OCI-LY7 (cell line): ENCODE measurements around the gene SPATA6L. TPM values are rescaled to one million over a fixed set of nuclear protein-coding genes. Genes with fewer than 3 reads are reported as not detected.

Experiments used
- BruUV-seq: library from RNA; stranded (reverse); fragments of 400-500 nt; replicated peaks from 2 replicates; lab custom pipeline; 2021; lab: Mats Ljungman, UMichigan
- CTCF ChIA-PET: fragments of 300-600 bp; sonication (Branson Sonifier 250); formaldehyde crosslinking; loops from one replicate; lab custom pipeline; 2022; ENCODE audit warnings: antibody characterized with exemption; ENCODE audit not compliant: unreplicated experiment; lab: Charles Lee
- POLR2A ChIA-PET: fragments of 300-600 bp; sonication (Branson Sonifier 250); formaldehyde crosslinking; loops from one replicate; lab custom pipeline; 2022; ENCODE audit warnings: antibody characterized with exemption; lab: Charles Lee
- DNase-seq: peaks from one replicate; pipeline ENCODE4 v3.0.0-alpha.2; 2015; ENCODE audit warnings: low spot score
- H2AFZ ChIP-seq: fragments of 200-600 bp; sonication (generic), shearing (Covaris generic); 2 replicates; pipeline ENCODE4 v1.6.1; 2014; ENCODE audit warnings: mild to moderate bottlenecking, antibody characterized with exemption, low read length, moderate library complexity
- H3K27ac ChIP-seq: fragments of 200-600 bp; sonication (generic); 2 replicates; pipeline ENCODE4 v1.5.1; 2014; ENCODE audit warnings: mixed run types, low read depth, mild to moderate bottlenecking, moderate library complexity, low read length, inconsistent platforms; ENCODE audit not compliant: poor library complexity, severe bottlenecking
- H3K36me3 ChIP-seq: fragments of 200-600 bp; sonication (generic); 2 replicates; pipeline ENCODE4 v1.6.1; 2014; ENCODE audit warnings: mild to moderate bottlenecking, antibody characterized with exemption, low read length, moderate library complexity, mixed read lengths; ENCODE audit not compliant: insufficient read depth
- H3K4me1 ChIP-seq: fragments of 200-600 bp; sonication (generic); 2 replicates; pipeline ENCODE4 v1.5.1; 2014; ENCODE audit warnings: mild to moderate bottlenecking, low read length; ENCODE audit not compliant: insufficient read depth, poor library complexity, severe bottlenecking
- H3K4me2 ChIP-seq: fragments of 200-600 bp; sonication (generic); 2 replicates; pipeline ENCODE4 v1.6.1; 2014; ENCODE audit warnings: mild to moderate bottlenecking, low read length
- H3K4me3 ChIP-seq: fragments of 200-600 bp; sonication (generic); 2 replicates; pipeline ENCODE4 v1.5.1; 2014; ENCODE audit warnings: mild to moderate bottlenecking, low read depth, low read length; ENCODE audit not compliant: poor library complexity, severe bottlenecking
- H3K79me2 ChIP-seq: fragments of 200-600 bp; sonication (generic); 2 replicates; pipeline ENCODE4 v1.6.1; 2016; ENCODE audit warnings: low read depth, mild to moderate bottlenecking, low read length, moderate library complexity, mixed read lengths; ENCODE audit not compliant: insufficient read depth
- H3K9me2 ChIP-seq: fragments of 200-600 bp; sonication (generic); 2 replicates; pipeline ENCODE4 v1.6.1; 2016; ENCODE audit warnings: mild to moderate bottlenecking, low read length, mixed read lengths; ENCODE audit not compliant: insufficient read depth
- H3K9me3 ChIP-seq: fragments of 200-600 bp; sonication (generic); 2 replicates; pipeline ENCODE4 v1.6.1; 2014; ENCODE audit warnings: mild to moderate bottlenecking, mixed run types, low read length, mixed read lengths
- H4K20me1 ChIP-seq: fragments of 200-600 bp; sonication (generic); 2 replicates; pipeline ENCODE4 v1.6.1; 2014; ENCODE audit warnings: mild to moderate bottlenecking, antibody characterized with exemption, low read length, moderate library complexity, mixed read lengths; ENCODE audit not compliant: insufficient read depth
- EZH2phosphoT487 ChIP-seq: fragments of 200-600 bp; sonication (generic); IDR thresholded peaks from 2 replicates; pipeline ENCODE4 v1.6.1; 2018; ENCODE audit warnings: low read depth, borderline replicate concordance, mild to moderate bottlenecking, mixed run types, antibody characterized with exemption, low read length, moderate library complexity, mixed read lengths
- intact Hi-C: fragments of 100-400 bp; cut with micrococcal nuclease; formaldehyde crosslinking; loops from one replicate; pipeline ENCODE4 v1.10.0; 2022; ENCODE audit not compliant: unreplicated experiment
- total RNA-seq, 2 experiments: library from RNA; depleted of rRNA in 1 of 2; stranded (reverse); fragments of >200 nt in 1 of 2; shearing (Covaris generic) in 1 of 2; gene quantifications; 2 replicates each; pipeline ENCODE4 v1.2.3, GENCODE V29; 2014 to 2022
- TF ChIP-seq, protein P1 (sequence below): fragments of 200-600 bp; sonication (generic); conservative IDR thresholded peaks from 2 replicates; pipeline ENCODE4 v1.5.1; 2014; ENCODE audit warnings: mild to moderate bottlenecking, antibody characterized with exemption, low read length, moderate library complexity, mixed read lengths

The SPATA6L gene
- total RNA-seq, 2 experiments from 2014 or later, result 0.49 TPM; not detected in 1

DNA sequence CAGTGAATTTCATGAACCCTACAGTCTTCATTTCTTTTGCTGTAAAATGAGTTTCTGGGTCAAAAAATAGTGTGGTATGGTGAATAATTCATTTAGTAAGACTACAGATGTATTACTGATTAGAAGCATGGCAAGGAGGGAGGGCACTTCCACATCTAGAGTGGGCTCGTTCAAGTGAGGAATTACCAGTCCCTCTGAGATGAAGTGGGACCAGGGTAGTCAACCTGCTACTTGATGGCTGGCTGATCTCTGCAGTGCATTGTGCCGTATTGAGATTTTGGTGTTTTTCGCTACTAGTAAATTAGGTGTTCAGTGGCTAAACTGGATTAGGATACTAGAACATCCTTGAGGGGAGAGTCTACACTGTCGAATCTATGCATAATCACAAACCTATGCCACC, 23.9 kb upstream of the SPATA6L start:
- ChIA-PET POLR2A (no interaction called here), CTCF (no interaction called here)
- Histone ChIP-seq H3K4me3 (no peak overlapping the region), H4K20me1 (0 out of 2 replicates have a peak, but pooled peaks cover 3% of the 10 kb centered on the region), H3K36me3 (peaks cover 71% of the 10 kb centered on the region), H3K4me1 (no peaks in the 10 kb centered on the region), H3K4me2 (no peak overlapping the region), H3K9me2 (no peaks in the 10 kb centered on the region), H3K27ac (no peak overlapping the region), H3K9me3 (no peaks in the 10 kb centered on the region), H2AFZ (no peak overlapping the region), H3K79me2 (peaks cover 9% of the 10 kb centered on the region; the same call in 1 of the 2 replicates)
- intact Hi-C loops, result no loop called here
- DNase-seq, result no peak
- BruUV-seq, result no TSS peak
- TF ChIP-seq EZH2phosphoT487, result no peak
- TF ChIP-seq, protein P1, sequence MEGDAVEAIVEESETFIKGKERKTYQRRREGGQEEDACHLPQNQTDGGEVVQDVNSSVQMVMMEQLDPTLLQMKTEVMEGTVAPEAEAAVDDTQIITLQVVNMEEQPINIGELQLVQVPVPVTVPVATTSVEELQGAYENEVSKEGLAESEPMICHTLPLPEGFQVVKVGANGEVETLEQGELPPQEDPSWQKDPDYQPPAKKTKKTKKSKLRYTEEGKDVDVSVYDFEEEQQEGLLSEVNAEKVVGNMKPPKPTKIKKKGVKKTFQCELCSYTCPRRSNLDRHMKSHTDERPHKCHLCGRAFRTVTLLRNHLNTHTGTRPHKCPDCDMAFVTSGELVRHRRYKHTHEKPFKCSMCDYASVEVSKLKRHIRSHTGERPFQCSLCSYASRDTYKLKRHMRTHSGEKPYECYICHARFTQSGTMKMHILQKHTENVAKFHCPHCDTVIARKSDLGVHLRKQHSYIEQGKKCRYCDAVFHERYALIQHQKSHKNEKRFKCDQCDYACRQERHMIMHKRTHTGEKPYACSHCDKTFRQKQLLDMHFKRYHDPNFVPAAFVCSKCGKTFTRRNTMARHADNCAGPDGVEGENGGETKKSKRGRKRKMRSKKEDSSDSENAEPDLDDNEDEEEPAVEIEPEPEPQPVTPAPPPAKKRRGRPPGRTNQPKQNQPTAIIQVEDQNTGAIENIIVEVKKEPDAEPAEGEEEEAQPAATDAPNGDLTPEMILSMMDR, result no peak

DNA sequence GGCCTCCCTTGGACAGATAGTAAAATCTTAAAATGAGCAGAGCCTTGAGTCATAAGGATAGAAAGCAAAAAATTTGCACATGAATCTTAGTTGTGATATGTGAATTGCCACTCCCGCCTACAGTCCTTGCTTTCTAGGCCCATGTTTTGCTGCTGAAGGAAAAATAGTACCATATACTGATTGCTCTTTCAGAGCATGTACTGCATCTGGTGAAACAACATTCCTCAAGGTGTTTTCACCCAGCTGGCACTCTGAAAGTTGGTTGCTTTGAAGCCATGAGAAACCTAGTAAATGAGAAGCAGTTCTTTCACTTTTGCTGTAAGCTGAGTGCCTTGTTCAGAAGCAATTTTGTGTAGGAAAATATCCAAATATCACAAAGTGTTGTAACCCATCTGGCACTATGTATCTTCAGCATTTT, 23.4 kb upstream of the SPATA6L start:
- Histone ChIP-seq H3K4me3 (no peak overlapping the region), H3K9me2 (no peaks in the 10 kb centered on the region), H3K79me2 (peaks cover 9% of the 10 kb centered on the region; the same call in 1 of the 2 replicates), H3K4me1 (no peaks in the 10 kb centered on the region), H3K27ac (no peak overlapping the region), H3K36me3 (peaks cover 71% of the 10 kb centered on the region), H3K4me2 (no peak overlapping the region), H2AFZ (no peak overlapping the region), H4K20me1 (0 out of 2 replicates have a peak, but pooled peaks cover 3% of the 10 kb centered on the region), H3K9me3 (no peaks in the 10 kb centered on the region)
- CTCF ChIA-PET, result no interaction called here
- BruUV-seq, result no TSS peak
- no peak for TF ChIP-seq EZH2phosphoT487
- TF ChIP-seq, protein P1, result no peak
- POLR2A ChIA-PET, result no interaction called here
- DNase-seq, result no peak
- intact Hi-C loops, result no loop called here

DNA sequence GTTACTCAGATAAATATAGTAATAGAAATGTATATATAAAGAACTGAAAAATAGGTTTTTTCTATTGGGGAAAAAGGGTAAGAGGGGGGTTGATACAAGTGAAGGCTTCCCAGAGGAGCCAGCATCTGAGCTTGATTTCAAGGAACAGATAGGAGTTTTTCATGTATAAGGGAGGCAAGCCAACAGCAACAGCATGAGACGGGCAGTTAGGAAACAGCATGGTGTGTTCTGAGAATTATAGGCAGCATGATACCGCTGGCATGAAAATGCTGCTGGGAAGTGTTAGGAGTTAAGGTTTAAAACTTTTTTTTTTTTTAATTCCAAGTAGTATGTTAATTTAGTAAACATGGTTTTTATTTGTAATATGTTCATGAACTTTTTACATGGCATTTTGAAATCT, 22.7 kb upstream of the SPATA6L start:
- no peak overlapping the region for H3K4me3 ChIP-seq
- no peaks in the 10 kb centered on the region for H3K9me3 ChIP-seq
- no peak overlapping the region for H2AFZ ChIP-seq
- intact Hi-C loops, result no loop called here
- no peaks in the 10 kb centered on the region for H3K4me1 ChIP-seq
- H3K36me3 ChIP-seq, result peaks cover 67% of the 10 kb centered on the region
- no peak overlapping the region for H3K4me2 ChIP-seq
- H3K27ac ChIP-seq, result no peak overlapping the region
- TF ChIP-seq, protein P1, result no peak
- TF ChIP-seq EZH2phosphoT487, result no peak
- no peaks in the 10 kb centered on the region for H3K9me2 ChIP-seq
- ChIA-PET CTCF (no interaction called here), POLR2A (no interaction called here)
- 0 out of 2 replicates have a peak, but pooled peaks cover 3% of the 10 kb centered on the region for H4K20me1 ChIP-seq
- no peak for DNase-seq
- peaks cover 9% of the 10 kb centered on the region; the same call in 1 of the 2 replicates for H3K79me2 ChIP-seq
- no TSS peak for BruUV-seq
